PFSK-1 (cell line): ENCODE measurements around the gene KIAA2012.

ENCODE experiments used
- FOXP2 ChIP-seq: optimal IDR thresholded peaks from 2 replicates; pipeline ENCODE3; 2011; ENCODE audit warnings: borderline replicate concordance, control low read depth, inconsistent platforms; ENCODE audit not compliant: insufficient read depth; ENCODE audit errors: extremely low read length, extremely low read depth
- POLR2AphosphoS5 ChIP-seq: IDR thresholded peaks from 2 replicates; pipeline ENCODE4 v1.6.1; 2012; ENCODE audit warnings: low read depth, mild to moderate bottlenecking, control low read depth, low read length, moderate library complexity
- REST ChIP-seq, 2 experiments: IDR thresholded peaks; 2 replicates each; pipeline versions ENCODE4 v1.6.1 to v1.8.0; 2011 to 2012; ENCODE audit warnings: low read depth in 2 of 2, low read length in 2 of 2, control low read depth in 1 of 2, inconsistent platforms in 1 of 2, mild to moderate bottlenecking in 1 of 2, moderate library complexity in 1 of 2; ENCODE audit not compliant: insufficient read depth in 1 of 2
- SIN3A ChIP-seq: IDR thresholded peaks from 2 replicates; pipeline ENCODE4 v1.6.1; 2012; ENCODE audit warnings: mild to moderate bottlenecking, low read length, moderate library complexity, borderline replicate concordance; ENCODE audit not compliant: insufficient read depth
- TAF1 ChIP-seq: IDR thresholded peaks from 2 replicates; pipeline ENCODE4 v1.6.1; 2012; ENCODE audit warnings: low read length, control low read depth, borderline replicate concordance; ENCODE audit not compliant: insufficient read depth

KIAA2012 gene

GRCh38 chr2:202251494-202251893 lies 178.4 kb downstream of the KIAA2012 start:
- no peak for TF ChIP-seq SIN3A
- TF ChIP-seq POLR2AphosphoS5 = no peak
- TF ChIP-seq FOXP2 = no peak
- TF ChIP-seq TAF1 = no peak
- no peak for TF ChIP-seq REST (IDR thresholded peaks at IDR 0.05; ENCODE audit: insufficient read depth in 1 of 2, low read depth in 2 of 2, low read length in 2 of 2)
